Spleen (tissue), 11 donors: Measurements from ENCODE around the gene ARID3B. TPM values are rescaled to one million over a fixed set of nuclear protein-coding genes. Genes with fewer than 3 reads are reported as not detected.
A peak's percentile ranks its signal among the peaks of the same experiment; 100 is the strongest.

Experiments used
- DNase-seq: peaks from one replicate; pipeline ENCODE4 v3.0.0-alpha.2; 2020
- H3K27ac ChIP-seq, 8 donors: fragments of 200-600 bp; sonication (generic) in 7 of 8; 1 replicate in 4 of 8; 2 replicates in 4 of 8; pipeline versions ENCODE4 v1.5.0 to v1.8.0; 2016 to 2021; ENCODE audit warnings: inconsistent platforms in 4 of 8, mild to moderate bottlenecking in 4 of 8, moderate library complexity in 1 of 8
- H3K27me3 ChIP-seq, 7 donors: fragments of 200-600 bp; sonication (generic) in 6 of 7; replicated peaks in 1 of 7; 1 replicate in 4 of 7; 2 replicates in 3 of 7; pipeline versions ENCODE4 v1.5.0 to v1.8.0; 2016 to 2021; ENCODE audit warnings: inconsistent platforms in 3 of 7, mild to moderate bottlenecking in 1 of 7
- H3K36me3 ChIP-seq, 6 donors: fragments of 200-600 bp; sonication (generic) in 5 of 6; 1 replicate in 4 of 6; 2 replicates in 2 of 6; pipeline versions ENCODE4 v1.5.0 to v1.8.0; 2016 to 2021; ENCODE audit warnings: inconsistent platforms in 2 of 6
- H3K4me1 ChIP-seq, 6 donors: fragments of 200-600 bp; sonication (generic) in 5 of 6; 1 replicate in 3 of 6; 2 replicates in 3 of 6; pipeline versions ENCODE4 v1.5.0 to v1.8.0; 2016 to 2021; ENCODE audit warnings: inconsistent platforms in 3 of 6
- H3K4me3 ChIP-seq, 8 donors: fragments of 200-600 bp; sonication (generic) in 7 of 8; 1 replicate in 4 of 8; 2 replicates in 4 of 8; pipeline versions ENCODE4 v1.5.0 to v1.8.0; 2016 to 2021; ENCODE audit warnings: inconsistent platforms in 4 of 8, mild to moderate bottlenecking in 4 of 8, moderate library complexity in 2 of 8
- H3K9me3 ChIP-seq, 8 donors: fragments of 200-600 bp; sonication (generic) in 7 of 8; 1 replicate in 4 of 8; 2 replicates in 4 of 8; pipeline versions ENCODE4 v1.5.0 to v1.8.0; 2016 to 2021; ENCODE audit warnings: inconsistent platforms in 4 of 8
- CTCF ChIP-seq, 11 experiments: fragments of 200-600 bp in 7 of 11; fragments of 450-650 bp in 4 of 11; sonication (generic) in 4 of 11; IDR thresholded peaks in 8 of 11; conservative IDR thresholded peaks in 3 of 11; 1 replicate in 7 of 11; 2 replicates in 4 of 11; pipeline versions ENCODE4 v1.4.0 to v1.8.0; 2016 to 2021; ENCODE audit warnings: antibody characterized with exemption in 11 of 11, inconsistent platforms in 4 of 11, mild to moderate bottlenecking in 1 of 11
- POLR2A ChIP-seq, 3 donors: fragments of 450-650 bp; IDR thresholded peaks; one replicate each; pipeline ENCODE4 v1.5.1; 2017; ENCODE audit warnings: antibody characterized with exemption in 3 of 3, mild to moderate bottlenecking in 1 of 3
- POLR2AphosphoS5 ChIP-seq, 3 donors: sonication (generic); formaldehyde crosslinking; IDR thresholded peaks; one replicate each; pipeline ENCODE4 v1.5.1; 2017; ENCODE audit warnings: antibody characterized with exemption in 3 of 3
- WGBS, 5 donors: extraction: QIAGEN DNeasy Blood & Tissue Kit in 3 of 5; methylation state at CpG; one replicate each; pipeline versions ENCODE4 v1.1.5 to v1.1.7; 2013 to 2018; 5-methylcytosine and 5-hydroxymethylcytosine counted together
- intact Hi-C: fragments of 100-400 bp; cut with DNase I; formaldehyde crosslinking; loops from one replicate; pipeline ENCODE4 v1.15.0; 2023; ENCODE audit warnings: low total_unique reads
- polyA plus RNA-seq, 3 donors: library from polyadenylated mRNA; stranded (reverse); fragments of 200-250 nt; gene quantifications; one replicate each; pipeline ENCODE4 v1.2.1, GENCODE V29; 2013
- total RNA-seq, 7 donors: library from RNA; depleted of rRNA in 3 of 7; stranded (reverse); fragments of >200 nt in 3 of 7; fragmentation: NEBNext Ultra II Directional in 4 of 7; extraction: Animal tissue kit (Norgen Biotek cat#: 25700) in 4 of 7; gene quantifications; one replicate each; pipeline versions ENCODE4 v1.1.0 to v1.2.1, GENCODE V29; 2016 to 2021
- donor health status: healthy with polysubstance abuse.
- donor health status: DM: no; HTN: no; CAD: no; lungs with moderate emphysema.
- donor health status: DM: no; HTN: no; CAD: no.
- donor health status: Bipolar disorder and iron deficiency.
- donor health status: healthy.
- donor health status: DM: no; HTN: no; CAD: no.
- donor health status: DM: yes; HTN: yes; CAD: no.

ARID3B gene
- total and polyA plus RNA-seq, 10 donors, result 3.5 to 25.2 (median 15.6) TPM

GRCh38 chr15:74599156-74599555 lies 58.1 kb downstream of the ARID3B start:
- intact Hi-C loops, result no loop called here
- H3K4me3 ChIP-seq, result peak overlapping the region in 7 of 8 donors; percentile 52 to 83 (median 61)
- no peak for DNase-seq
- peaks cover 9 to 31% (median 21%) of the 10 kb centered on the region in 6 donors for H3K4me1 ChIP-seq
- H3K36me3 ChIP-seq, result peaks cover 0 to 22% (median 12%) of the 10 kb centered on the region in 6 donors
- TF ChIP-seq POLR2A (IDR thresholded peaks at IDR 0.05), result no peak
- no peak for TF ChIP-seq CTCF (IDR thresholded peaks at IDR 0.05 in 8 of 11, conservative IDR thresholded peaks at IDR 0.05 in 3 of 11)
- TF ChIP-seq POLR2AphosphoS5 (IDR thresholded peaks at IDR 0.05), result no peak
- H3K27me3 ChIP-seq, result no peaks in the 10 kb centered on the region
- H3K9me3 ChIP-seq, result no peaks in the 10 kb centered on the region
- WGBS, 5 donors, result 73 to 88% (median 84%) methylated on average over 15 of the region's 15 CpGs
- peak overlapping the region in 7 of 8 donors; percentile 87 to 93 (median 89) for H3K27ac ChIP-seq

- TF ChIP-seq POLR2AphosphoS5 (IDR thresholded peaks at IDR 0.05) (no peak), CTCF (IDR thresholded peaks at IDR 0.05 in 8 of 11, conservative IDR thresholded peaks at IDR 0.05 in 3 of 11) (no peak), POLR2A (IDR thresholded peaks at IDR 0.05) (no peak)
- peaks cover 9 to 29% (median 21%) of the 10 kb centered on the region in 6 donors for H3K4me1 ChIP-seq
- 82 to 98% (median 93%) methylated on average over 9 to 13 of the region's 13 CpGs for WGBS, 5 donors
- no peaks in the 10 kb centered on the region for H3K9me3 ChIP-seq
- DNase-seq, result no peak
- intact Hi-C loops, result no loop called here
- H3K36me3 ChIP-seq, result no peaks in the 10 kb centered on the region
- H3K27me3 ChIP-seq, result no peaks in the 10 kb centered on the region
- no peak overlapping the region for H3K4me3 ChIP-seq
- no peak overlapping the region for H3K27ac ChIP-seq
Observed at GRCh38 chr15:74603026-74603788, 62.2 kb downstream of the ARID3B start.

- WGBS, 5 donors, result 70 to 98% (median 87%) methylated on average over 2 to 11 of the region's 11 CpGs
- H3K36me3 ChIP-seq, result no peaks in the 10 kb centered on the region
- no peak overlapping the region for H3K27ac ChIP-seq
- no peak for TF ChIP-seq CTCF (IDR thresholded peaks at IDR 0.05 in 8 of 11, conservative IDR thresholded peaks at IDR 0.05 in 3 of 11)
- no peak for TF ChIP-seq POLR2AphosphoS5 (IDR thresholded peaks at IDR 0.05)
- TF ChIP-seq POLR2A (IDR thresholded peaks at IDR 0.05), result no peak
- no peak for DNase-seq
- H3K4me3 ChIP-seq, result no peak overlapping the region
- H3K9me3 ChIP-seq, result no peaks in the 10 kb centered on the region
- H3K27me3 ChIP-seq, result no peaks in the 10 kb centered on the region
- intact Hi-C loops, result no loop called here
- H3K4me1 ChIP-seq, result peaks cover 6 to 21% (median 15%) of the 10 kb centered on the region in 6 donors
Observed at GRCh38 chr15:74603789-74604705, 63.0 kb downstream of the ARID3B start.
